Germinal center (tissue), 1 donor: ENCODE data around the gene EIF4H.
"Not testable (repeated sequence)": the region's sequence is repeated elsewhere in the genome, so short reads cannot be mapped to it uniquely, and the experiment has no call there.

Experiments
- DNase-seq: peaks from one replicate; pipeline ENCODE4 v3.0.0; 2012; ENCODE audit warnings: mixed read lengths, low spot score

The EIF4H gene

DNA sequence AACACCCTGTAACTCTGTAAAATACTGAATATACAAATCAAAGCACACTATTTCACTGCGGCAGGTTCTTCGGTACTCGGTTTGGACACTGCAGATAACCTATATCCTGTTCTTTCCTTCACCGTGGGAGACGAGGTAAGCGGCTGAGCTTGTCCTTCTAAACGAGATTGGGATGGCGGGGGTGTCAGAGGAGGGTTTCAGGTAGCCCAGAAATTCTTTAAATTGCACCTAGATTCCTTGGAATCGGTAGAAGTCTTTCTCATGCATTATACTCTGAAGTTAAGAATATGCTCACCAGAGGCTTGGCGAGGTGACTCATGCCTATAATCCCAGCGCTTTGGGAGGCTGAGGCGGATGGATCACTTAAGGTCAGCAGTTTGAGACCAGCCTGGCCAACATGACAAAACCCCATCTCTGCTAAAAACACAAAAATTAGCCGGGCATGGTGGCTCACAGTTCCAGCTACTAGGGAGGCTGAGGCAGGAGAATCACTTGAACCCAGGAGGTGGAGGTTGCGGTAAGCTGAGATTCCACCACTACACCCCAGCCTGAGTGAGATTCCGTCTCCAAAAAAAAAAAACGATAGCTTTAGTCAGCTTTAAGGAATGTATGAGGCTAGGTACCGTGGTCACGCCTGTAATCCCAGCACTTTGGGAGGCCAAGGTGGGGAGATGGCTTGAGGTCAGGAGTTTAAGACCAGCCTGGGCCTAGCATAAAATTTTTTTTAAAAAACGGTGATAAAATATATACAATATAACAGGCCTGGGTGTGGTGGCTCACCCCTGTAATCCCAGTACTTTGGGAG is 25.6 kb downstream of the EIF4H start:
- DNase-seq = no peak

DNA sequence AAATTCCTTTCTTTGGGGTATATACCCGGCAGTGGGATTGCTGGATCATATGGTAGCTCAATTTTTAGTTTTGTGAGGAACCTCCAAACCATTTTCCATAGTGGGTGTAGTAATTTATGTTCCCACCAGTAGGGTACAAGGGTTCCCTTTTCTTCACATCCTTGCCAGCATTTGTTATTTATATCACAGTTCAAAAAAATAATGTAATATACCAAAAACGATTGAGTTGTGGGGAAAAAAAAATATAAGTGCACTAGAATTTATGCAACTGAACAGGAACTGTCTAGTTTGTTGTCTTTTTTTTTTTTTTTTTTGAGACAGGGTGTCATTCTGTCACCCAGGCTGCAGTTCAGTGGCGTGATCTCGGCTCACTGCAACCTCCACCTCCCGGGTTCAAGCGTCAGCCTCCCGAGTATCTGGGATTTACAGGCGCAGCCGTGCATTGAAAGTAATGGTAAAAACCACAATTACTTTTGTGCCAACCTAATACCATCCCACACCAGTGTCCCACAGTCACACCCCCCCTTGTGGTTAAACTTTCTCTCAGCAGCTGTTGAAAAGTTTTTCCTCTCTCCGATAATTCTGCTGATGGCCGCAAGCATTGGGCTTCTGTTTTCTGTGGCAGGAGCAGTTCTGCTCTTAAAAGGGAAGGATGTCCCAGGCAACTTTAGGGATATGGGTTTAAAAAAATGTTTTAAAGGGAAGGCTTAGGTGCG is 28.8 kb downstream of the EIF4H start:
- DNase-seq = peak; percentile 54

DNA sequence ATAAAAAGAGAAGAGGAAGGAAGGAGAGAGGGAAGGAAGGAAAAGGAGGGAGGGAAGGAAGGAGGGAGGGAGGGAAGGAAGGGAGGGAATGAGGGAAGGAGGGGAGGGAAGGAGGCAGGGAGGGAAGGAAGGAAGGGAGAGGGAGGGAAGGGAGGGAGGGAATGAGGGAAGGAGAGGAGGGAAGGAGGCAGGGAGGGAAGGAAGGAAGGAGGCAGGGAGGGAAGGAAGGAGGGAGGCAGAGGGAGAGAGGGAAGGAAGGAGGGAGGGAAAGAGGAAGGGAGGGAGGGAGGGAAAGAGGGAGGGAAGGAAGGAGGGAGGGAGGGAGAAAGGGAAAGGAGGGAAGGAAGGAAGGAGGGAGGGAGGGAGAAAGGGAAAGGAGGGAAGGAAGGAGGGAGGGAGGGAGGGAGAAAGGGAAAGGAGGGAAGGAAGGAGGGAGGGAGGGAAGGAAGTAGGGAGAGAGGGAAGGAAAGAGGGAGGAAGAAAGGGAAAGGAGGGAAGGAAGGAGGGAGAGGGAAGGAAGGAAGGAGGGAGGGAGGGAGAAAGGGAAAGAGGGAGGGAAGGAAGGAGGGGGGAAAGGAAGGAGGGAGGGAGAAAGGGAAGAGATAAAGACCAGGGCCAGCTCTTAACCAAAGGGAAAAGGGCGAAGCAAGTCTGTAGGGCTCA is 29.9 kb downstream of the EIF4H start:
- no peak for DNase-seq

DNA sequence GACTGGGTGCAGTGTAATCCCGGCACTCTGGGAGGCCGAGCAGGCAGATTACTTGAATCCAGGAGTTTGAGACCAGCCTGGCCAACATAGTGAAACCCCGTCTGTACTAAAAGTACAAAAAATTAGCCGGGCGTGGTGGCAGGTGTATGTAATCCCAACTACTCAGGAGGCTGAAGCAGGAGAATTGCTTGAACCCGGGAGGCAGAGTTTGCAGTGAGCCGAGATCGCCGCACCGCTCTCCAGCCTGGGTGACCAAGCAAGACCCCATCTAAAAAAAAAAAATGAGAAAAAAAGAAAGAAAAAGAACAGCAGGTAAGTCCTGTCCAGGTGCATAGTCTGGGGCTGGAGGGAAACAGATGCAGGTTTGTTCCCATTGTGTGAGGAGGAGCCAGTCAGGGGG is 31.9 kb downstream of the EIF4H start:
- not testable (repeated sequence) for DNase-seq

DNA sequence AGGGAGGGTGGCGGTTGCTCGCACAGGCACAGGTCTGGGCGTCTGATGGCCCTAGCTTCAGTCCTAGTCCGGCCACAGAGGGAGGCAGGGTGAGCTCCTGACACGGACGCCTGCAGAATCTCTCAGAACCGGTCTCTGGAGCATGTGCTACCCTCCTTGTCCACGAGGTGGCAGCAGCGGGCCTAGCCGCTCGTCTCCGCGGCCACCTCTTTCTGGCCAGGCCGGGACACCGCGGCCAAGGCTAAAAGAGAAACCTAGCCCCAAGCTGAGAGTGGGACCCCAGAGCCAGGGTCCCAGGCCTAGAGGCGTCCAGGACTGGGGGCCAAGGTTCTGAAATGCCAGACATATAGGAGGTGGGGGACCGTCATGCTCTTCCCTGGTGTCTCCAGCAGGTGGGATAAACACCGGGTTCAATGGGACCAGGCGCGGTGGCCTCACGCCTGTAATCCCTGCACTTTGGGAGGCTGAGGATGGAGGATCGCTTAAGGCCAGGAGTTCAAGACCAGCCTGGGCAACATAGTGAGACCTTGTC is 32.5 kb downstream of the EIF4H start:
- peak; percentile 80 for DNase-seq

DNA sequence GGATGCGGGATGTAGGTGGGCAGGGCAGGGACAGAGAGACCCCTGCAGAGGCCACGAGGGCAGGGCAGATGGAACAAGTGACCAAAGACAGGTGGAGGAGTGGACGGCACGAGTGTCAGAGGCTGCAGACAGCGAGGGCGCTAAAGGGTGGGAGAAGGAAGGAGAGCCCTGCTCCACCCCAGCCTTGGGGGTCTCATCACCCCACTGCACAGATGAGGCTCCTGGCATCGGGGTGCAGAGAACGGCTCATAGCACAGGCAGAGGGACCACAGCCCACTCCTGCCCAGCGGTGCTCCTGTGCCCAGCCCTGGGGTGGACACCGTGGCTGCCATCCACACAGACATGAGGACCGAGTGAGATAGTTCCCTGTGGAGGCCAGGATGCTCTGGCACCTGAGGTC is 33.4 kb downstream of the EIF4H start:
- no peak for DNase-seq

DNA sequence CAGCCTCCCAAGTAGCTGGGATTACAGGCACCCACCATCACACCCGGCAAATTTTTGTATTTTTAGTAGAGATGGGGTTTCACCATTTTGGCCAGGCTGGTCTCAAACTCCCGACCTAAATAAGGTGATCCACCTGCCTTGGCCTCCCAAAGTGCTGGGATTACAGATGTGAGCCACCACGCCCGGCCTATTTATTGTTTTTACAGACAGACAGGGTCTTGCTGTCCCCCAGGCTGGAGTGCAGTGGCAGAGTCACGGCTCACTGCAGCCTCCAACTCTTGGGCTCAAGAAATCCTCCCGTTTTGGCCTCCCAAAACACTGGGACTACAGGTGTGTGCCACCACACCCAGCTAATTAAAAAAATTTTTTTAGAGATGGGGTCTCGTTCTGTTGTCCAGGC is 34.1 kb downstream of the EIF4H start:
- not testable (repeated sequence) for DNase-seq

DNA sequence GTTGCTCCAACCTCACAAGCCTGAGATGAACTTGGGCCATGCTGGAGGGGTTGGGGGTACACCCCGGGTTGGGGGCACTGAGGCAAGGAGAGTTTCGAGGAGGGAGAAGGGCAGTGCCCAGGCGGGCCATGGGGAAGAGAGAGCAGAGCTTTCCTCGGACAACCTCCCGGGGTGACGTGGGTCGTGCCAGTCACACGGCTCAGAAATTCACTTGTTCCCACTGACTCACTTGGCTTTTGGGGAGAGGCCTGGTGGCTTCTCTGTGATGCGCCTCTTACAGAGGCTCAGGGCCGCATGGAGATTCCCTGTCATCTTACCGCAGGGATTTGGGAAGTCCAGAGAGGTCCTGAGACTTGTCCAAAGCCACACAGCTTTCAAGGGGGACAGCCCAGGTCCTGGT is 38.5 kb downstream of the EIF4H start:
- no peak for DNase-seq

DNA sequence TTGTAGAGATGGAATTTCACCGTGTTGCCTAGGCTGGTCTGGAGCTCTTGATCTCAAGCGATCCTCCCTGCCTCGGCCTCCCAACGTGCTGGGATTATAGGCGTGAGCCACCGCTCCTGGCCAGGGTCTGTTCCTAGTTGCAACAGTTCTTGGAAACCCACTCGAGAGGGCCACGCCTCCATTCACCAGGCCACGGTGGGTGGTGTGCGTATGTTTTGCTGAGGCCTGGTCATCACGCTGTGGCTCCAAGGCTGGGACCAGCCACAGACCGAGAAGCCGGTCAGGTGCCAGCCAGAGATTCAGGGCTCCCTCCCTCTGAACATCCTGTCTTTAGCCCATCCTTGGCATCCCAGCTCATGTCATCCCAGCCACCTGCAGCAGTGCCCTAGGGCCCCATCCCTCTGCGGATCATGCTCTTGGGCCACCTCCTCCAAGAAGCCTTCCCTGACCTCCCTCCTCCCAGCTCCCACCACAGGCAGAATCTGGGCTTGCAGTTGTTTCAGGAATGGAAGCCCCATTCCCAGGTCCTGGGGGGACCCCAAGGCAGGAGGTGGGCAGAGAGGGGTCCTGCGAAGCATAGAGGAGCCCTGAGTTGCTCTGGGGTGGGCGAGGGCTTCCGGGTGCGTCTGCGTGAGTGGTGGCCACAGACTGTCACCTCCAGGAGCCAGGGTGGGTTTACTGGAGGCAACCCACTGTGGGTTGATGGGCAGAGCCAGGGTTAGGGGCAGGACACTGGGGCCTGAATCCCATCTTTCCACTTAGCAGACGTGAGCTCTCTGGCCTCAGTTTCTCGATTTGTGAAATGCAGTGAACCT is 40.9 kb downstream of the EIF4H start:
- DNase-seq = no peak

DNA sequence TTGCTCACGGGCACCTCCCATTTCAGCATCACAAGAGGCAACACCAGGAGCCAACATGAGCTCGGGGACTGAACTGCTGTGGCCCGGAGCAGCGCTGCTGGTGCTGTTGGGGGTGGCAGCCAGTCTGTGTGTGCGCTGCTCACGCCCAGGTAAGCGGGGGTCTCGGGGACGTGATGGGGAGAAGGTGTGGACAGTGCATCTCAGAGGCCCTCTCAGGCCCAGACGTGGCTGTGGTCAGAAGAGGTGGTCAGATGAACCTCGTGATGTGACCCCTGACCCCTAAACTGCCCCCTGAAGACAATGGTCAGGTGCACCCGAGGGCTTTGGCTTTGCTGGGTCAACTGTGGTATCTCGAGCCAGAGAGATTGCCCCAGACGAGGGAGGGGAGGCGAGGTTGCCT is 41.8 kb downstream of the EIF4H start:
- no peak for DNase-seq

DNA sequence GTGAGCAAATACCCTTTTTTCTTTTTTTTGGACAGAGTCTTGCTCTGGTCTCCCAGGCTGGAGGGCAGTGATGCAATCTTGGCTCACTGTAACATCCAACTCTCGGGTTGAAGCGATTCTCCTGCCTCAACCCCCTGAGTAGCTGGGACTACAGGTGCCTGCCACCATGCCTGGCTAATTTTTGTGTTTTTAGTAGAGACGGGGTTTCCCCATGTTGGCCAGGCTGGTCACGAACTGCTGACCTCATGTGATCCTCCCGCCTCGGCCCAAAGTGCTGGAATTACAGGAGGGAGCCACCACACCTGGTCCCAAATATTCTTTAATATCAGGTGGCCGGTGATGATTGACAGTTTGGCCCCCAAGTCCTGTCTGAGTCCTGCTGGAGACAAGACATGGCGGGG is 42.2 kb downstream of the EIF4H start:
- DNase-seq = no peak

DNA sequence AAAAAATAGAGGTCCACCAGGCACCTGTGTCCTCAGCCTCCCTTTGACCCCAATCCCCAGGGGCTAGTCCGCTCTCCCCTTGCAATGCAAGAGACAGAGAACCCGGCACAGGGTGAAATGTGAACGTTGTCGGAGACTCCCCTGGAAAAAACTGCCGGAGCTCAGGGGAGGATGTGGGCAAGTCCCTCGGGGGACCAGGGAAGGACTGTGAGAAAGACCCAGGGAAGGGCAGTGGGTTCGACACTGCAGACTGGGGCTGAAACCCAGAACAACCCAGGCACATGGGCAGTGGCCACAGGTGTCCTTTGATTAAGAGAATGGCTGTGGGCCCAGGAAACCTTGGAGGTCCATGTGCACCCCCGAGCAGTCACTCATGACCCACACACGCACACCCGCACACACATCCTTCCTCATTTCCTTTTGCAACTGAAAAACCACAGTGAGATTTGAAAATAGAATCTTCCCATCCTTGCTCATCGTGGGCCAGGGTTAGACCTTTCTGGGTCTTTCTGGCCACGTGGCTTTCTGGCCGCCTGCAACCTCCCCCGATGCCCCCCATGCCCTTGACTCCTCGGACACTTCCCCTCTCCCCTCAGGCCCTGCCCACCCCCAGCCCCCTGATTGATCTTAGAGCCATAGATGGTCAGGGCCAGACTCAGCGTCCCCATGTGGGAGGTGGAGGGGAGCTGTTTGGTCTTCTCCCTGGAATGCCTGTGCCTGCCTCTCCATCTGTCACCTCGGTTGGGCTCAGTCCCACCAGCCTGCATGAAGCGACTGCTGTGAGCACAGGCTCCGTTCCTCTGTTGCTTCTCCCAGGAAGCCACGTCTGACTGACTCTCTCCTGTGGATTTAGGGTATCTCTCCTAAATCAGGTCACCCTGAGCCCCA is 43.5 kb downstream of the EIF4H start:
- DNase-seq = no peak

DNA sequence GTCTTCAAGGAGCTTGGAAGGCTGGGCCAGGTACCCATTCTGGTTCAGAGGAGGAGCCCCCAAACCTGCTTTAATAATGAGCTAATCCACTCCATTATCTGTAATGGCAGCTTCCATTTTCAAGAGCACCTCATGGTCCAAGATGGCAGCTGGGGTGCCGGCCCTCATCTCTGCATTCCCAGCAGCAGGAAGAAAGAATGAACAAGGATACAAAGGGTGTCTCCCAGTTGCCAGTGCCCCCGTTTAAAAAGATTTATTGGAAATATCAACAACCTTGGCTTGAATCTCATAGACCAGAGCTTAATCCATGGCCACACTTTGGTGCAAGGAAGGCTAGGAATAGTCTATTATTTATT is 44.2 kb downstream of the EIF4H start:
- DNase-seq = no peak

DNA sequence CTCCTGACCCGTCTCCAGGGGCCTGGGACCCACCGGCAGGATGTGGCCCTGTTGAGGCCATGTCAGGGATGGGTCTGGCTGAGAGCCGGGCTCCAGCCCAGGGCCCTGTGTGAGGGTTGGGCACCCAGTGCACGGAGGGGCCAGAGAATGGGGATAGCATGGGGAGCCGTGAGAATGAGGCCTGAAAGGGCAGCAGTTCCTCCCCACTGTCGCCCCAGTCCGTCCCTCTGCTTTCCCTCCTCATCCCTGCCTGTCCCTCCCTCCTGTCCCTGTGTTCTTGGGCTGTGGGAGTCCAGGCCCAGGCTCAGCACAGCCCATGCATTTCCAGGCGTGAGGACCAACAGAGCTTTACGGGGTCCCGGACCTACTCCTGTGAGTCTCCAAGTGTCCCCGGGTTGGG is 45.3 kb downstream of the EIF4H start:
- no peak for DNase-seq

DNA sequence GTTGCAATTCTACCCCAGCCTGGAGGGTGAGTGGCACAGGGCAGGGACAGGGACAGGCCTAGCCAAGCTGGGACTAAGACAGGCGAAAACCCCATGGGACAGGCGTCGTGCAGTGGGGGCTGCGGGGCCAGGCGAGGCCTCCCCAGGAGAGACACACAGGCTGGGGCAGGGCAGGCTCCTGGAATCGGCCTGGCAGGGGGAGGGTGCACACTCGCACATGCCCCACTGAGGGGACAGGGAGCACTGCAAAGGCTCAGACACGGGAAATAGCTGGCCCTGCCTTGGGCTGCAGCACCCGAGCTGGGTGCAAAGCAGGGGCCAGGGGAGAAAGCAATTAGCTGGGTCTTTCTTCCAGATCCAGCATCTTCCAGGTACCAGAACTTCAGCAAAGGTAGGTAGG is 46.1 kb downstream of the EIF4H start:
- DNase-seq = no peak

DNA sequence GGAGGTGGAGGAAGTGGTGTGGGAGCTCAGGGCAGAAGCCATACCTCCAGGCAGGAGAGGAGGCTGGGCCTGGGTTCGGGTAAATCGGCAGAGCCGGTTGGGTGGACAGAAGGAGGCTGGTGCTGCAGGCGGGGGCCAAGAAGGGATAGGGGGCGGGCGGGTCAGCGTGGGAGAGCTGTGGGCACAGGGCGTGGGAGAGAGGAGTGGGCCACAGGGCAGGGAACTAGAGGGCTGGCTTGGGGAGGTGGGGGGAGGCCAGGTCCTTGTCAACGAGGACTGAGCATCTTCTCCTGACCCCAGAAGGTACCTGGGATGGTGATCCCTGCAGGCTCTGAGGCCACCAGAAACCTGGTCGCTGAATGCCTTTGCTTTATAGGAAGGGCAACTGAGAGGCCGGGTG is 47.6 kb downstream of the EIF4H start:
- DNase-seq = no peak

DNA sequence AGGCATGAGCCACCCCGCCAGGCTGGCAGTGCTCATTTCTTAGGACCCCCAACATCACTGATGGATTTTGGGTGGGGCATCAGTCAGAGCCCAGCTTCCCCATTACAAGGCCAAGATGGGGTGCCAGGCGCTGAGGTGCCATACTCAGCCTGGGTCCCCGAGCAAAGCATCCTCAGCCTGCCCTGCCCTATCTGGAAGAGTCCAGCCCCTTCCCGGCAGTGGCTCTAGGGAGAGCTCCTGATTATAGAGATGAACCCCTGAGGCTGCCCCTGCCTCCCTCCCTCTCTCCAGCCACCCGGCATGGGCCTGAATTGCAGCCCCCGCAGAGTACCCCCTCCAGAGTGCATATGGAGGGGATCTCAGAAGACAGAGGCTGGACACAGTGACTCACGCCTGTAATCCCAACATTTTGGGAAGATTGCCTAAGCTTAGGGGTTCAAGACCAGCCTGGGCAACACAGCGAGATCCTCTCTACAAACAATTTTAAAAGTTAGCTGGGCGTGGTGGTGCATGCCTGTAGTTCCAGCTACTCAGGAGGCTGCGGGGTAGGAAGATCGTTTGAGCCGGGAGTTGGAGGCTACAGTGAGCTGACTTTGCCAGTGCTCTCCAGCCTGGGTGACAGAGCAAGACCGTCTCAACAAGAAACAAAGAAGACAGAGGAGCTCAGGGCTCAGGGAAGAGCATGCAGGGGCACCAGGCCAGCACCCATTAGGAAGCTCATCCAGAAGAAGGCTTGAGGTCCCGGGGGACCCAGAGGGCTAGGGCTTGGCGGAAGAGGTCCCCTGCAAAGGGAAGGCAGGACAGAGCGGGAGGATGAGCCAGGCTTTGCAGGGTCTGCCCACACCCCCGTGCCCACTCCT is 48.9 kb downstream of the EIF4H start:
- DNase-seq = no peak

DNA sequence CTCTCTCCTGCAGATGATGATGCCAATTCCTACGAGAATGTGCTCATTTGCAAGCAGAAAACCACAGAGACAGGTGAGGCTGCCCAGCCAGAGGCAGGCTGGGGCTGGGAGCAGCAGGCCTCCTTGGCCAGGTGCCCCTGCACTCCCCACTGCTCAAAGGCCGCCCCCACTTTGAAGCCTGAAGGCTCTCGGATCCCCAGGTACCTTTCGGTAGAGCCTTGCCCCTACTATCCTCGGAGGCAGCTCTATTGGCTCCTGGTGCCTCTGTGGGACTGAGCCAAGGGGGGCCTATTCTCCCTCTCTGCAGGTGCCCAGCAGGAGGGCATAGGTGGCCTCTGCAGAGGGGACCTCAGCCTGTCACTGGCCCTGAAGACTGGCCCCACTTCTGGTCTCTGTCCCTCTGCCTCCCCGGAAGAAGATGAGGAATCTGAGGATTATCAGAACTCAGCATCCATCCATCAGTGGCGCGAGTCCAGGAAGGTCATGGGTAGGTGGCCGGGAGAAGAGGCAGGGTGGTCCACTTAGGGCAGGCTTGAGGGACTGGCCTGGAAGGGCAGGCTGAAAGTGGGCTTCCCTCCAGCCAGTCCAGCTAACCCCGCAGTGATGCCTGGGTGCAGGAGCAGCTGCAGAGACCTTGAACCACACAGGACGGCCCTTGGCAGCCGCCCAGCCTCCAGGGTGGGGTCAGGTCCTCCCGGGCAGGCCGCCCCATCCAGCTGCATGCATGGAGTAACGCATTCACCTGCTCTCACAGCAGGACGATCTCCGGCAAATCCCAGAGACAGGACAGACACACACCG is 49.8 kb downstream of the EIF4H start:
- DNase-seq = peak; percentile 3

DNA sequence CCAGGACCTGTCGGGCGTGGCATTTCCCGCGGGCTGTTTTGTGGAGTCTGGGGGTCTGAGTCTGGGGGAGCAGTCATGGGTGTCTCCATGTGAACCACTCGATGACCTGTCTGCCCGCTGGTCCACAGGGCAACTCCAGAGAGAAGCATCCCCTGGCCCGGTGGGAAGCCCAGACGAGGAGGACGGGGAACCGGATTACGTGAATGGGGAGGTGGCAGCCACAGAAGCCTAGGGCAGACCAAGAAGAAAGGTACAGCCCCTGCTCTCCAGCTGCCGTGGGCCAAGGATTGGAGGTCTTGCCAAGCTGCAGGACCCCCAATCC is 50.3 kb downstream of the EIF4H start:
- DNase-seq = peak; percentile 8
